CD4-positive, alpha-beta T cell treated with Interleukin-6 for 4 hours (primary cell): Measurements from ENCODE around the gene CAPN10.

ENCODE experiments used
- DNase-seq: peaks from one replicate; pipeline ENCODE4 v3.0.0-alpha.2; 2020; ENCODE audit warnings: mixed read lengths

Gene CAPN10

GRCh38 chr2:240590681-240591111, 4.2 kb downstream of the CAPN10 start:
- no peak for DNase-seq

DNA sequence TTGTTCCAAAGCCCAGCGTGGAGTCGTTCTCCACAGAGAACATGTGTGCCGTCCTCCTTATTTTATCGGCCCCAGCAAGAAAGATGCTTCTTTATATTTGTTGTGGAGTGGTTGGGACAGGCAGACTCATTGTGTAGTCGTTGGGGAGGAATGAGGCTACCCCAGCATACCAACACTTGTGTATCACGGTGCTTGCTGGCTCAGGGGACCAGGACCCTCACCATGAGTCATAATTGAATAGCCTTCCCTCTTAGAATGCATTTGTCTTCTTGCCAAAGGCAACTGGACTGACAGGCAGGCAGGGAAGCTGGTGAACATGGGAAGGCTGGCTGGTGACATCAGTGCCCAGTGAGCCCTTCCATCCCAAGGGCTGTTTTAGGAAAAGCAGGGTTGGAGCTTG, 4.7 kb downstream of the CAPN10 start:
- DNase-seq: no peak

GRCh38 chr2:240591784-240592183, 5.2 kb downstream of the CAPN10 start:
- no peak for DNase-seq

DNA sequence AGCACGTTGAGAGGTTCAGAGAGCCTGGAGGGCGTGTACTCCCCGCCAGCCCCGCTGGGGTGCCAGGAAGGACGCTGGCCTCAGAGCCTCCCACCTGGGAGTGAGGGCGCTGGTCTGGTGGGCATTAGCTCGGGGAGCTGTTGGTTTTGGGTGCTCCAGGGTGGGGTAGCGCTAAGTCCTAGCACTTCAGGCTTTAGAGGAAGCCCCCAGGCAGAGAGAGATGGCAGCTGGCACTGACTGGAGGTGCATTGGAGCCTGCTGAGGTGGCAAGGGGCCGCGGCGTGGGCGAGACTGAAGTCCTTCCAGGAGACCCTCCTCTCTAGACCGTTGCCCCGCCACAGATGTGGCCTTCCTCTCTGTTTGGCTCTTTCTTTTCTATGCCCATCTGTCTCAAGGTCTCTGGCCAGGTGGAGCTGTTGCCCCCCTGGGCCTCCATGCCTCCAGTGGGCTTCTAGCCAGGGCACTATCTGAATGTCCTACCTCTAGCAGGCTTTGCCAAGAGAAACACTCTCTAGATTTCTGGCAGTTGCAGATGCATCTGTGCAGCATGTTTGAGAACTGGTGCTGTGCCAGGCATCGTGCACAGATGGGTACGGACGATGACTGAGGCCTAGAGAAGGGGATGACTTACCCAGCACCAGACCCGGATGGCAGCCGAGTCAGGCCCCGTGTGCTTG, 6.6 kb downstream of the CAPN10 start:
- DNase-seq: no peak

GRCh38 chr2:240593703-240594451, 7.3 kb downstream of the CAPN10 start:
- DNase-seq: no peak

GRCh38 chr2:240594511-240595380, 8.2 kb downstream of the CAPN10 start:
- DNase-seq: no peak

DNA sequence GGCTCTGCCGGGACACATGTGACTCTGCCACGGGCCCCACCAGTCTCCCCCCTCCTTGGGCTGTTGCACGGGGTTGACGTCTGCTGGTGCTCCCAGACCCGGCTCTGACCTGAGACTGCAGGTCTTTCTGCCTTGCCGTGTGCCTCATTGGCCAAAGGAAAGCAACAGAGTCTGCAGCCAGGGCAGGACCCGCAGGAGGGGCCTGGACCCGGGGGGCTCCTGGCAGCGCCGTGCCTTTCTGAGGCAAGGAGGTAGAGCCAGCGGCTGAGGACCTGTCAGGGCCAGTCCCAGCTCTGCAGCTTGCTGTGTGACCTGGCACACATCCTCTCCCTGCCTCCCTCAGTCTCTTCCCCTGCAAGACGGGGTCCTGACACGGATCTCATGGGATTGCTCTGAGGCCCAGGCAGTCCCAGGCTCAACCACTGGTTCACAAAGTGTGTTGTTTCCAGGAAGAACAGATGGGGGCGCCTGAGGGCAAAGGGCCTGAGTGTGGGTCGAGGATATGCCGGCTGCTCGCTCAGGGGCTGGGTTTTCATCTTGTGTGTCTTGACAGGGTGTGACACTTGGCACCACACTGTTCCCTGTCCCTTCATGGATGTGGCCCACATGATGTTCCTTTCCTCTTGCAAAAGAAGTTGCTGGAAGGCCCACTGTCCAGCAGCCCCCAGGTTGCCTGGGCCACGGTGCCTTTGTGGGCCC, 9.0 kb downstream of the CAPN10 start:
- peak; percentile 52 for DNase-seq

DNA sequence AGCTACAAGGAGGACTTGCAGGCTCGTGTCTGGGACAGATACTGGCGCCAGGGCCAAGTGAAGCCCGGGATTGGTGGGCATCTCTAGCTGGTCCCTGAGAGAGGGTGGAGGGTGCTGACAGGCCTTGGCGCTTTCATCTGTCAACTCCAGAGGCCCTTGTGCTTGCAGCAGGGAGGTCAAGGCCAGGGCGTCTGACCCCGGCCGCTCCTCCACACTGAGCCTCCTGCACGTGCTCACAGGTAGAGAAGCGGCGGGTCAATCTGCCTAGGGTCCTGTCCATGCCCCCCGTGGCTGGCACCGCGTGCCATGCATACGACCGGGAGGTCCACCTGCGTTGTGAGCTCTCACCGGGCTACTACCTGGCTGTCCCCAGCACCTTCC, 9.5 kb downstream of the CAPN10 start:
- no peak for DNase-seq

DNA sequence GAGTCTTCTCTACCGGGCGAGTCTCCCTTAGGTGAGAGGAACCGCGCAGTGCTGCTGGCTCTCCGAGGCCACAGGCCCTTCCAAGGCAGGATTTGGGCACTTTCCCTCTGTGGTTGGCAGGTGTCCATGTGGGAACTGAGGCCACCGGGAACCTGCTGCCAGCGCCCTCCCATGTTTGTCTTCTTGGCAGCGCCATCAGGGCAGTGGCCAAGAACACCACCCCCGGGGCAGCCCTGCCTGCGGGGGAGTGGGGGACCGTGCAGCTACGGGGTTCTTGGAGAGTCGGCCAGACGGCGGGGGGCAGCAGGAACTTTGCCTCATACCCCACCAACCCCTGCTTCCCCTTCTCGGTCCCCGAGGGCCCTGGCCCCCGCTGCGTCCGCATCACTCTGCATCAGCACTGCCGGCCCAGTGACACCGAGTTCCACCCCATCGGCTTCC, 10.0 kb downstream of the CAPN10 start:
- no peak for DNase-seq

GRCh38 chr2:240597054-240597418, 10.5 kb downstream of the CAPN10 start:
- DNase-seq: no peak

DNA sequence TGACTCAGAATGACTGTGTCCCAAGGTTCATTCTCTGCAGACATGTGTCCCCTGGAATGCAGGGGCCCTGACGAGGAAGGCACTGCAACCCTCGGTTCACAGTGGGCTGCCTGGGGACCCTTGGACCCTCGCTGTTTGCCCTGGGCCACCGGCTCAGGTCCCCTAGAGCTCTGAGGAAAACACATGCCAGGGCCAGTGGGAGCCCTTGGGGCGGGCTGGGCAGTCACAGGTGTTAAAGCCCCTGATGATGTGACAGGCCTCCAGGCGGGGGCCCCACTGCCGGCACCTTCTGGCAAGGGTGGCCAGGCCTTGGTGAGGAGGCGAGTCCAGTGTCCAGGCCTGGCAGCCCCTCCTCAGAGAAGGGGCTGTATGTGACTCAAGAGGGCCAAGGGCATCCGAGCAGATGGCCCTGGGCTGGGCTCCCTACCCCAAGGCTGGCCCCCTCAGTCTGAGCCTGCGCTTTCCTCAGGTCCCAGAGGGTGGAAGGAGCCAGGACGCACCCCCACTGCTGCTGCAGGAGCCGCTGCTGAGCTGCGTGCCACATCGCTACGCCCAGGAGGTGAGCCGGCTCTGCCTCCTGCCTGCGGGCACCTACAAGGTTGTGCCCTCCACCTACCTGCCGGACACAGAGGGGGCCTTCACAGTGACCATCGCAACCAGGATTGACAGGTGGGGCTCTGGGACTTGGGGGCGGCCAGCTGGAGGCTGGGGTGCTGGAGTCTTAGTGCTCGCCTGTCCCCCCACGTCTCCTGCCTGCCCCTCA, 11.1 kb downstream of the CAPN10 start:
- no peak for DNase-seq

DNA sequence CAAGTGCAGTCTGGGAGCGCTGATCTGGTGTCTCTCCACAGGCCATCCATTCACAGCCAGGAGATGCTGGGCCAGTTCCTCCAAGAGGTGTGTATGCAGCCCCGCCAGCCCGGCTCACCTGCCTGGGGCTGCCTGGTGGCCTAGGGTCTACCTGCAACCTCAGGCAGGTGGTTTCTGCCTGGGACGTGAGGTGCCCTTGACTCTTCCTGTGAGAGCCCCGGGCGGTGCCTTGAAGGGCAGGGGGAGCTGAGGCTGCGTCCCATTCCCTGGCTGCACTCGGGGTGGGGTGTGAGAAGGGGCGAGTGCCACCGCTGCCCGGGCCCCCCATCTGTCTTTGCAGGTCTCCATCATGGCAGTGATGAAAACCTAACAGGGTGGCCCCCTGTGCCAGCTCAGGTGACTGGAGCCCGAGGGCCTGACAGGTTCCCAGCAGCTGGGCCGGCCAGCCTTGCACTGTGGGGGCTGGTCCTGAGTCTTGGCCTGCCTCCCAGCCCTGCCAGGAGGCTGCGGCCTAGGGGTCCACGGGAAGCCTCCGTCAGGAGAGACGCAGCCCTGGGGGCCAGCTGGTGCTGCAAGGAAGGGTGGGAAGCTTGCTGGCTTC, 11.9 kb downstream of the CAPN10 start:
- DNase-seq: no peak

DNA sequence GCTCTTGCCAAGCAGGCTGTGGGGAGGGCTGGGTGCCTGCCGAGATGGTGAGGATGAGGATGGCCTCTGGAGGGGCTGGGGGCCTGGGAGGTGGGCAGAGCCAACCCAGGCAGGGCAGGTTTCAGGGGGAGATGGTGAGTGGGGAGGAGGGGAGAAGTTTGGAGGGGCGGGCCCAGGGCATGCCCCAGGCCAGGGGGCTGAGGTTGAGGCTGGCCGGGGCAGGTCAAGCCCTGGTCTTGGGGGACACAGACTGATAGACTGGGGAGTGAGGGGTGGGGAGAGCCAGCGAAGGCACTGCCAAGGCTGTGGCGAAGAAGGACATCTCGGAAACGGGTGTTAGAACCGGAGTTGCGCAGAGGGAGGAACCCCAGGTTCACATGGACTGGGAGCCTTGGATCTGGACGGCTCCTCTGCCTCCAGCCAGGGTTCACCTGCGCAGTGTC, 12.6 kb downstream of the CAPN10 start:
- no peak for DNase-seq

GRCh38 chr2:240600451-240600961, 14.0 kb downstream of the CAPN10 start:
- DNase-seq: no peak

DNA sequence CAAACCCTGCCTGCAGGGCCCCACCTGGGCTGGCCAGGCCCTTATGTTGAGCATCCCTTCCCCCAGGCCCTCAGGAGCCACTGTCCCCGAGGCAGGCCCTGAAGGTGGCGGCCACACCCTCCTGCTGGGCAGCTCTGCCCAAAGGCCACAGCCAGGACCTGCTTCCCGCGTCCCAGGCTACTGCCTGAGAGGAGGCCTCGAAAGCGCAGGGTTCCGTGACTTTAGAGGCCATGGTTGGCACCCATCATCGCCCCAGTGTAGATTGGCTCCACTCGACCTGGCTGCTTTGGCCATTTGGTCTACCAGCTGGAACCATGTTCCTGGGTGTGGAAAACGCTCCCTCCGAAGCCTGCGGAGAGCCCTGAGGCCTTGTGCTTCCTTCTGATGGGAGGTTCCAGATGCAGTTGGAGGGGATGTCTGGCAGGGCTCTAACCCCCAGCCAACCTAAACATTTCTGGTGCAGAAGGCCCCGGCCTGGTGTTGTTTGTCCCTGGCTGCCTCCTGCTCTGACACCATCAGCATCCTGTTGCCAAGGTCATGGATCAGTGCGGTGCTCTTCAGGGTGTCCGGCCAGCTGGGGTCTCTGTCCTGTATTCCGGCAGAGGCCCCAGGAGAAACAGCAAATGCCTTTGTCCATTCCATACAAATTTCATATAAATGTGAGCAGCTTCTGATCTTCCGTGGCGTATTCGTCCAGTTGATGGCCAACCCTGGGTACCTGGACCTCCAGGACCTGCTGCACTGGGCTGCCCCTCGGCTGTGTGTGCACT, 14.7 kb downstream of the CAPN10 start:
- DNase-seq: no peak

GRCh38 chr2:240601831-240602160, 15.3 kb downstream of the CAPN10 start:
- DNase-seq: no peak

DNA sequence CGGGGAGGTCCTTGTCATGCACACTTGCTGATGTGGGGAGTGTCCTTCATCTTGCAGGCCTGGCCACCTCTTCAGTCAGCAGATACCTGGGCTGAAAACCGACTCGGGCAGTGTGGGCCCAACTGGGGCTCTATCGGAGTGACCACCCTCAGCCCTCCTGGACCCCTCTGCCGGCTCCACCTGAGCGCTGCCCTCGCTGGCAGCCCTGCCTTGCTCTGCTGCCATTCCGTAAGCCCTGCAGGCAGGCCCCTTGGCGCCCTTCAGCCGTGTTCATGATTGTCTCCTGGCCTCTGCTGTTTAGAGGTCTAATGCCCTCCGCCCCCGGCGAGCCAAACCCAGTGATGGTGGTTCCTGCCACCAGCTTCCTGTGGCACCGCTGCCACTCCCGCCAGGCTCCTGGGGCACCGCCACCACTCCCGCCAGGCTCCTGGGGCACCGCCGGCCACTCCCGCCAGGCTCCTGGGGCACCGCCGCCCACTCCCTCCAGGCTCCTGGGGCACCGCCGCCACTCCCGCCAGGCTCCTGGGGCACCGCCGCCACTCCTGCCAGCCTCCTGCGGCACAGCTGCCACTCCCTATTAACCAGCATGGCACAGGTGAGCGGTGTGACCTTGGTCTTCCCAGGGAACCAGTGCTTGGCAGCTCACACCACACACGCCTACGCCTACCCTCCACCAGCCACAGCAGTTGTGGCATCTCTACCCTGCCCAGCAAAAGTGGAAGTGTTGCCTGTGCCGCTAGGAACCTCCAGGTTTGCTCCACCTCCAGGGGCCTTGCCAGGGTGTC, 15.9 kb downstream of the CAPN10 start:
- no peak for DNase-seq

DNA sequence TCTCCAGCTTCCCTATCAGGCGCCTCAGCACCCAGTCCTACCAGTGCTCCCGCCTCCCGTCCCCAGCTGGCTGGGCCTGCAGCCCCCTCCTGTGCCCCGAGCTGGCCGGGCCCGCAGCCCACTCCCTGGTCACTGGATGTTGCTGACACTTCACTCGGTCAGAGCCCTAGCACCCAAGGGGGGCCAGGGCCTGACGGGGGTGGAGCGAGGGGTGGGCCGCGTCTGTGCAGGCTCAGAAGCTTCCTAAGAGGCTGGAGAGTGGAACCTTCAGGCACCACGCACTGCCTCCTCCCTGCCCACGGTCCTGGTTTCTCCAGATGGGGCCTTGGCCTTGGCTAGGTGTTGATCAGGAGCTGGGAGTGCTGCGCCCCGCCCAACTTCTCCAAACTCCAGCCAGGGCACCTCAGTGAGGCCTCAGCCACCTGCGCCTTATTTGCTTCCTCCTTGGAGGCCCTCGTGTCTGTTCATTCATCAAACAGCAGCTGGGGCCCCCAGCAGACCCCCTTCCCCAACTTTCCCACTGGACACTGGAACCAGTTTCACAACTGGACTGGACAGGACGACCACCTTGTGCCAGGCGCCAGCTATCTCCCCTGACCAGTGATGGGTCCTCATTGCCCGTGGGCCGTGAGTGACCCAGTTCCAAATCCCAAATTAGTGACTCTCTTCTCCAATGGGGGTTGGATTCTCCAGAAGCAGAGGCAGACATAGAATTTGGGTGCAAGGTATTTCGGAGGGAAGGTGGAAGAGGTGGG, 16.7 kb downstream of the CAPN10 start:
- no peak for DNase-seq

DNA sequence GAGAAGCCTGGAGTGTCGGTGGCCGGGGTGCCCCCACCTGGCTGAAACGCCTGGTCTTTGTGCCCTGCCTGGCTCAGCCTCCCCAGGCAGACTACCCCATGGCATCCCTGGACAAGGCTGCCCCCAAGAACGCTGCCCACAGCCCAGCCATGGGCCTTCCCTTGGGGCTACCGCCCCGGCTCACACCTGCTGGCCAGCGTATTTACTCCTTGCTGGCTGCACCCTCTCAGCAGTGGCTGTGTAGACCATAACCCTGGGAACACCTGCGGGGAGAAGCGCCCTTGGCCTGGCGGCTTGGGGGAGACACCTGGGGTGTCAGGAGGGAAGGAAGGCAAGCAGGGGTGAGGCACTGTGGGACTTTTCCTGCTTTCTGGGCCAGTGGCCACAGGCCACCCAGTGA, 17.3 kb downstream of the CAPN10 start:
- DNase-seq: no peak
